ENCODE results near the gene PRR22.

The PRR22 gene

DNA sequence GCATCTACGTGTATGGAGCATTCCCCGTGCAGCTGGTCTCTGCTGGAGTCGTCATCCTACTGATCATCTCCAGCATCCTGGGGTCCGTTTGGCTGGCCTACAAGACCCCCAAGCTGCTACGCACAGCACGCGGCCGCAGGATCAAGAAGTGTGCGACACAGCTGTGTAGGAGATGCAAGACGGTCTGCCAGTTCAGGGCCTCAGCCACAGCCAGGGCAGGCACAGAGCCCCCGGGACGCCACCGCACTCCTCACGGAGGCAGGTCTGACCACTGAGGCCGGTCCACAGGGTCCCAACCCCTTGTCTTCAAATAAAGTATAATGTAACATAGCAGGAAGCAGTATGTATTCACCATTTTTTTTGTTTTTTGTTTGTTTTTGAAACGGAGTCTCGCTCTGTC is 6.1 kb downstream of the PRR22 start:
- DNase-seq (ENCODE audit: low read depth): no peak
- no peak overlapping the region for H3K4me3 ChIP-seq (ENCODE audit: low read depth, low read length)
- TF ChIP-seq POLR2A (IDR thresholded peaks at IDR 0.05; ENCODE audit: extremely low read depth, insufficient read length) (no peak), MYC (IDR thresholded peaks at IDR 0.05; ENCODE audit: low read depth, low read length) (no peak), CTCF (IDR thresholded peaks at IDR 0.05; ENCODE audit: low read depth, low read length) (no peak)
- TF ChIP-seq, protein P1, sequence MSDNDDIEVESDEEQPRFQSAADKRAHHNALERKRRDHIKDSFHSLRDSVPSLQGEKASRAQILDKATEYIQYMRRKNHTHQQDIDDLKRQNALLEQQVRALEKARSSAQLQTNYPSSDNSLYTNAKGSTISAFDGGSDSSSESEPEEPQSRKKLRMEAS (IDR thresholded peaks at IDR 0.05; ENCODE audit: low read depth, low read length): no peak

- H3K4me3 ChIP-seq (ENCODE audit: low read depth, low read length): no peak overlapping the region
- TF ChIP-seq MYC (IDR thresholded peaks at IDR 0.05; ENCODE audit: low read depth, low read length): no peak
- no peak for TF ChIP-seq CTCF (IDR thresholded peaks at IDR 0.05; ENCODE audit: low read depth, low read length)
- TF ChIP-seq, protein P1 (IDR thresholded peaks at IDR 0.05; ENCODE audit: low read depth, low read length): no peak
- TF ChIP-seq POLR2A (IDR thresholded peaks at IDR 0.05; ENCODE audit: extremely low read depth, insufficient read length): no peak
- DNase-seq (ENCODE audit: low read depth): no peak
These were observed 8.8 kb downstream of the PRR22 start for GRCh38 chr19:5775668-5776309.

DNA sequence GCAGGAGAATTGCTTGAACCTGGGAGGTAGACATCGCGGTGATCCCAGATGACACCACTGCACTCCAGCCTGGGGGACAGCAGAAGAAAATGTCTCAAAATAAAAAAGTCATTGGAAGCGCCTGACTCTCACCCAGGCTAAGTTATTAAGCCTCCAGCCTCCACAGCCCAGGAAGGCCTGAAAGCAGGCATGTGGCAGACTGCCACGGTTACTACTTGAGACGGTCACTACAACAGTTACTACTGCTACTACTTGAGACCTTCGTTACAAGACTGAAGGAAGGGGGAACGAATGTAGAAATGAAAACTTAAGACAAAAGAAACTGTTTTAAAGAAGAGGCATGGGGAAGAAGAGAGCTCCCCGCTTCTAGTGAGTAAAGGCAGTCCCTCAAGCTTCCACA is 9.6 kb downstream of the PRR22 start:
- no peak overlapping the region for H3K4me3 ChIP-seq (ENCODE audit: low read depth, low read length)
- no peak for TF ChIP-seq CTCF (IDR thresholded peaks at IDR 0.05; ENCODE audit: low read depth, low read length)
- TF ChIP-seq, protein P1 (IDR thresholded peaks at IDR 0.05; ENCODE audit: low read depth, low read length): no peak
- TF ChIP-seq MYC (IDR thresholded peaks at IDR 0.05; ENCODE audit: low read depth, low read length): no peak
- TF ChIP-seq POLR2A (IDR thresholded peaks at IDR 0.05; ENCODE audit: extremely low read depth, insufficient read length): no peak
- DNase-seq (ENCODE audit: low read depth): no peak

GRCh38 chr19:5773276-5773675 is 11.3 kb downstream of the PRR22 start:
- DNase-seq (ENCODE audit: low read depth): no peak
- TF ChIP-seq, protein P1 (IDR thresholded peaks at IDR 0.05; ENCODE audit: low read depth, low read length): no peak
- TF ChIP-seq CTCF (IDR thresholded peaks at IDR 0.05; ENCODE audit: low read depth, low read length) (no peak), POLR2A (IDR thresholded peaks at IDR 0.05; ENCODE audit: extremely low read depth, insufficient read length) (no peak), MYC (IDR thresholded peaks at IDR 0.05; ENCODE audit: low read depth, low read length) (no peak)
- no peak overlapping the region for H3K4me3 ChIP-seq (ENCODE audit: low read depth, low read length)

GRCh38 chr19:5772416-5772815 is 12.1 kb downstream of the PRR22 start:
- no peak overlapping the region for H3K4me3 ChIP-seq (ENCODE audit: low read depth, low read length)
- TF ChIP-seq, protein P1 (IDR thresholded peaks at IDR 0.05; ENCODE audit: low read depth, low read length): no peak
- no peak for TF ChIP-seq POLR2A (IDR thresholded peaks at IDR 0.05; ENCODE audit: extremely low read depth, insufficient read length)
- TF ChIP-seq CTCF (IDR thresholded peaks at IDR 0.05; ENCODE audit: low read depth, low read length): no peak
- TF ChIP-seq MYC (IDR thresholded peaks at IDR 0.05; ENCODE audit: low read depth, low read length): no peak
- DNase-seq (ENCODE audit: low read depth): no peak
